Muscle of arm (tissue), 12 donors: ENCODE results near the gene MRPS14. TPM values are rescaled to one million over a fixed set of nuclear protein-coding genes. Genes with fewer than 3 reads are reported as not detected.
"Not testable (repeated sequence)": the region's sequence is repeated elsewhere in the genome, so short reads cannot be mapped to it uniquely, and the experiment has no call there.

Experiments
- DNase-seq: peaks from one replicate; pipeline ENCODE4 v3.0.0-alpha.2; 2013
- polyA plus RNA-seq, 12 donors: library from polyadenylated mRNA; unstranded; fragments of 120-200 nt; gene quantifications; one replicate each; pipeline ENCODE4 v1.2.1, GENCODE V29; 2013; ENCODE audit not compliant: insufficient read length in 12 of 12

Gene MRPS14
- polyA plus RNA-seq, 12 donors: 11.9 to 31.7 (median 27.5) TPM; not detected in 1

DNA sequence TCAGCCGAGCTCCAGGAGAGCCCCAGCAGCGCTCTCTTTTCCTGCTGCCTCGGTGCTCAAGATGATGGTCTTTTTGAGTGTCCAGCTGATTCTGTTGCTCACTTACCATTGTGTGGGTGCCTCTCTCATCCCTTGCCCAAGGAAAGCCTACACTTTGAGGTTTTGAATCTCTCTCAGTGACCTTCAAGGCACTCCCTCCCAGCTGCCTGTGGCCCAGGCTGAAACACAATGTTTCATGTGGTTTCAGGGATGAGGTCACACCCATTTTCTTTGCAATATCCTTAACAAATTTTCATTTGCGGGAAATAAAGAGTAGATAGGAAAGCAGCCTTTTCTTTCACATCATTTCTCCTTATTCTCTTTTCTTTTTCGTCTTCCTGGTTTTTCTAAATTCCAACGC, 12.6 kb upstream of the MRPS14 start:
- no peak for DNase-seq

DNA sequence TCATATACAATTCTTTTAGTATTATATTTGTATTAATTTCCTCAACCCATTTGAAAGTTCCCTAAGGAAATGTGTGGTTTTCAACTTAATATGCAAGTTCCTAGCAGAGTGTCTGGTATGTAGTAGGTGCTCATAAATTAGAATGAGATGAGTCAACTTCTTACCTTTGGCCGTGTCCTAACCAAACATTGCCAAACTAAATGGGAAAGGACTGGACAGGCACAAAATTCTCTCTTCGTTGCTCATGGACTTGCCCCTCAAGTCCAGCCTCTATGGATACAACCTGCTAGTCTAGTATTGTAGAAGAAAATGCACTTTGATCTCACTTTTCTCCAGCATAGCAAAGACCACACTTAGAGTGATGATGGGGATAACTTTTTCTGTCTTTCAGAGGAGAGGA, 11.6 kb upstream of the MRPS14 start:
- no peak for DNase-seq

DNA sequence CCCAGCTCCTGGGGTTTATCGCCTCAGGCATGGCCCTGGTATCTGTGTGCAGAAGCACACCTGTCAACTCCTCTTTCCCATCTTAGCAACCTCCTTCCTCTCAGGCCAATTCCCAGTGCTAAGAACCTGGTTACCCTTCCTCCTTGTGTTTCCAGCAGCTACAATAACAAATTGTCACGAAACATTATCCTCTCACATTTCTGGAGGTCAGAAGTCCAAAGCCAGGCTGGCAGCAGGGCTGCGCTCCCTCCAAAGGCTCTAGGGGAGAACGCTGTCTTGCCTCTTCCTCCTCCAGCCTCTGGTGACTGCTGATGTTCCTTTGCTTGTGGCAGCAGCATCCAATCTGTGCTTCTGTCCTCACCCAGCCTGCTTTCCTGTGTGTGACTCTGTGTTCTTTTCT, 10.7 kb upstream of the MRPS14 start:
- no peak for DNase-seq

DNA sequence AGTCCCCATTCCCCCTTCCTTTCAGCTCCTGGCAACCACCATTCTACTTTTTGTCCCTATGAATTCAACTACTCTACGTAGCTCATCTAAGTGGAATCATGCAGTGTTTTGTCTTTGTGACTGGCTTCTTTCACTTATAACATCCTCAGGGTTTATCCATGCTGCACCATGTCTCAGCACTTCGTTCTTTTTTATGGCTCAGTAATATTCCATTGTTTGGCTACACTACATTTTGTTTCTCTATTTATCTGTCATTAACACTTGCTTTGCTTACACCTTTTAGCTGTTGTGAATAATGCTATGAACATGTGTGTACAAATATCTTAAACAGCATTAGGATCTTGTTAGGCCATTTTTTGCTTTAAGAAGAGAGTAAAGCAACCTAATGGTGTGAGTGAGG, 1.5 kb upstream of the MRPS14 start:
- DNase-seq: no peak

DNA sequence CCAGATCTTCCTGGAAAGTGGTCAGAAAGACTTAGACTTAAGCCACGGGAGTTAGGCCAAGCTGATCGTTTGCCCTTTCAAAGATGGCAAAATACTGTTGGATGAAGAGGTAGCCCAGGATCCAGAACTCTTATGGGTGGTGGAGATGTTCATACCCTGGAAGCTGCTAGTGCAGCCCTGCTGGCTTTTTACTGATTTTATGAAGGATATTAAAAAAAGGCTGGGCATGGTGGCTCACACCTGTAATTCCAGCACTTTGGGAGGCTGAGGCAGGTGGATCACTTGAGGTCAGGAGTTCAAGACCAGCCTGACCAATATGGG, 657 bp upstream of the MRPS14 start:
- DNase-seq: not testable (repeated sequence)

DNA sequence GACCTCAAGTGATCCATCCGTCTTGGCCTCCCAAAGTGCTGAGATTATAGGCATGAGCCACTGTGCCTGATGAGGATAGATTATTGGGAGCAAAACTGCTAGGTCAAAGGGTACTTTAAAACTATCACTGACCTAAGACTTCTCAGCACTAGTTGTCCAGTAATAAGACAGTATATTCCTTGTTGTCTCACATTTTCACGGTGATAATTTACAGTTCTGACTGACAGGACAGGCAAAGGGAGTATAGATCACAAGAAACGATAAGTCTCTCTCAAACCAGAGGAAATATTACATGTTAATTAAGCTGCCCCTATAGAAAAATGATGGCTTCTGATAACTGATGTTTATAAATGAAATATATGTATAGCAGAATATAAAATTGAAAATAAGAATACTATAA, 3.7 kb downstream of the MRPS14 start:
- no peak for DNase-seq

DNA sequence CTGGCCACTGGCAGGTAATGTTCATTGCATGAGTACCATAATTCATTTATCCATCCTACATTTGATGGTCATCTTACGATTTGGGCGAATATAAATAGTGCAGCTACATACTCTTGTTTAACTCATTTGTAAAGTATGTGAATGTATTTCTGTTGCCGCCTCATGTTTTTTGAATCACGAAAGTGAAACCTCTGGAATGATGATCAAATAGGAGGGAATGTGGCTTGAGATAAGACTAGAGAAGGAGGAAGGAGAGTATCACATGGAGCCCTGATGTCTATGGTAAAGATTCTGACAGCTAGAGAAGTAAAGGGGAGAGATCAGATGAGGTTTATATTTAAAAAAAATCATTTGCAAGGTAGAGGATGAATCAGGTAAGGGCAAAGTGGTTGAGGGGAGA, 8.0 kb downstream of the MRPS14 start:
- DNase-seq: no peak

DNA sequence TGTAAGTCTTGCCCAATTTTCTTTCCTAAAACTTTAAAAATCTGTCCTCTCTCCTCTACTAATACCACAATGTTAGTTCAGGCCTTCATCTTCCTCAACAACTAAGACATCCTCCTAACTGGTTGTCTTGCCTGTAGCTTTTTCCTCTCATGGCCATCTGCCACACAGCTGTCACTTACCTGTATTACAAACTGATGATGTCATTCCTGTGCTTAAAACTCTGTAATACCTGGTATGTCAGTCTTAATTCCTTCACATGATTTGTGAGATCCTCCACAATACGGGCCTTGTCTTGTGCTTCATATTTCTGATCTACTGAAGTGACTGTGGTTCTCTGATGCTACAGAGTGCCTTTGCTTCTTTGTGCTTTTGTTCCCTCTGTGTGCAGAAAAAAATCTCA, 9.8 kb downstream of the MRPS14 start:
- no peak for DNase-seq

DNA sequence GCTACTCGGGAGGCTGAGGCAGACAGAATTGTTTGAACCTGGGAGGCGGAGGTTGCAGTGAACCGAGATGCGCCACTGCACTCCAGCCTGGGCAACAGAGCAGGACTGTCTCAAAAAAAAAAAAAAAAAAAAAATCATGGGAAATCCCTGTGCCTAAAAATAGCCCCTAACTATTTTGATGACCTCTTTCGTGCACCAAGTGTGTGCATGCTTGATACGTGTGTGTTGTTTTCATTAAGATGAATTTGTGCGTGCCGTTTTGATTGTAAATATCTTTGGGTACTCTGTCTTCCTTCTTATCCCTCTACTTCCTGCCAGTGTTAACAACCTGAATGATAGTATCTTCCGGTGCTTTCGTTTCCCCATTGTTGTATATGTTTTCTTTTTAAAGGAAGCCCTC, 13.7 kb downstream of the MRPS14 start:
- no peak for DNase-seq

DNA sequence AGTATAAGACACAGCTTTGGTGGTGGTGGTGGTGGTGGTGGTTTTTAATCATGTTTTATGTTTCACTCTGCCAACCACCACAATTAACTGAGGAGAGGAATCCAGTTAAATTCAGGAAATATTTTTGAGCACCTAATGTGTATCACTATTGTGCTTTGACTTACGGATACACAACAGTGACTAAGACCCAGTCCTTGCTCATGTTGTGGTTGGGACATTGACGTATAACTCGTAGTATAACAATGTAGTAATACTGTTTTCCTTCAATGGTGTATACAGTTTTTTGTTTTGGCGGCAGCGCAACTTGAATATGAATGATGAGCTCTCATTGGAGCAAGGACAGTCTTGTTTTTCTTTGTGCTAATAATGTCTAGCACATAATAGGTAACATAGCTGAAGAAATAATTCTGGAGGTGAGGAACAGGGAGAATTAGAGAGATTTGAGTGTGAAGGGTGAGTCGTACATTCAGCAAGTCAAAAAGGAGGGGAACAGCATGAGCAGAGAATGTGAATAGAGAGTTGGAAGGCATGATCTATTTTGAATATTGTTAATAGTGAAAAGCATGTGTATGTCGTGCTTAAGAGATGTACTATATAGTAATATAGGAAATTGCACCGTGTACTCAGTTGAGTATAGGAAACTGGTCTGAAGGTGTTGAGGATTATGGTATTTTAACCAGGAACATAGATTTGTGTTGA, 18.0 kb downstream of the MRPS14 start:
- no peak for DNase-seq

DNA sequence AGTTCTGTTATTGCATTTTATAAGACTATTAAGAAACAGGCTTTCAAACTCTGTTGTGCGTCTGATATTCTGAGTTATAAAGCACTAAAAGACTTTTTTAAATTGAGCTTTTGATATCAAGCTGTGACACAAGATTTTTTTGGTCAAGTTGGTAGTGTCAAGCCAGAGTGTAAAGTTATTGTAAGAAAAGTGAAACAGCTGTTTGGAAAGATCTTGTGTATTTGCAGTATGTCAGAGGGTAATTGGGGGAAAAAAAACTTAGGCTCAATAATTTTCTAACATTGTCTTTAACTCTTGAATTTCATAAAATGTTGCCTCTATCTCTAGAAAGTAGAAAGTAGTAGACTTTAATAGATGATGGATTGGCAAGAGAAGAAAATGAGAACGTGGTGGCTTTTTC, 19.7 kb downstream of the MRPS14 start:
- no peak for DNase-seq

DNA sequence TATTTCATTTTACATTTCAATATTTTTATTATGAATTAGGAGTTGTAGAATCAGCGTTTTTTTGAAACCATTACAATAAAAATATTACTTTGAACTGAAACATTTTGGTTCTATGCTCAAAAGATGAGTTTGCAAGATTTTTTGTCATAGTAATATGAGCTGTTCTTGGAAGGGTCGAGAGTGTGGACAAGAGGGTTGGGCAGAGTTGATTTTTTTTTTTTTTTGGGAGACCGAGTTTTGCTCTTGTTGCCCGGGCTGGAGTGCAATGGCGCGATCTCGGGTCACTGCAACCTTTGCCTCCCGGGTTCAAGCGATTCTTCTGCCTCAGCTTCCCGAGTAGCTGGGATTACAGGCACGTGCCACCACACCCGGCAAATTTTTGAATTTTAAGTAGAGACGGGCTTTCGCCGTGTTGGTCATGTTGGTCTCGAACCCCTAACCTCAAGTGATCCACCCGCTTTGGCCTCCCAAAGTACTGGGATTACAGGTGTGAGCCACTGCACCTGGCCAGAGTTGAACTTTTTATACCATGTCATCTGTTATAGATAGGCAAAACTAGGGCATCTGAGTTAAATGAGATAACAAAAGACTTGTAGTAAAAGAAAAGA, 20.2 kb downstream of the MRPS14 start:
- no peak for DNase-seq

DNA sequence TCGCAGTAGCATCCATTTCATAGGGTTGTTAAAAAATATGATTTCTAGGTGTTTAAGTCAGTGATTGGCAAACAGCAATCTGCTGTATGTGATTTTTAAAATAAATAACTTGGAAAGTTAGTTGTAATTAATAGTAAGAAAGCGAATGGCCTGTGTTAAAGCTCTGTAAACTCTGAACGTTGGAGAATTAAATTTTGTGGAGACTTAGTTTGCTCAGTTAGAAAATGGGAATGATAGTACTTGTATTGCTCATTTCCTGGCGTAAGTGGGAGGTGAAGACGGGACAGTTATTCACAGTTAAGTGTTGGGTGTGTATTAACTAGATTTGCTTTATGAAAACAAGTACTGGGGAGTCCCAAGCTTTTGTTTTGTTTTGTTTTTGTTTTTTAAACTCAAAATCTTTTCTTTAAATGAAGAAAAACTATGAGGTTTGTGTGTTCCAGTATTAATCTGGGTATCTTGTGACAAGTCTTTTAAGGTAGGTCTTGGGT, 22.5 kb downstream of the MRPS14 start:
- no peak for DNase-seq

DNA sequence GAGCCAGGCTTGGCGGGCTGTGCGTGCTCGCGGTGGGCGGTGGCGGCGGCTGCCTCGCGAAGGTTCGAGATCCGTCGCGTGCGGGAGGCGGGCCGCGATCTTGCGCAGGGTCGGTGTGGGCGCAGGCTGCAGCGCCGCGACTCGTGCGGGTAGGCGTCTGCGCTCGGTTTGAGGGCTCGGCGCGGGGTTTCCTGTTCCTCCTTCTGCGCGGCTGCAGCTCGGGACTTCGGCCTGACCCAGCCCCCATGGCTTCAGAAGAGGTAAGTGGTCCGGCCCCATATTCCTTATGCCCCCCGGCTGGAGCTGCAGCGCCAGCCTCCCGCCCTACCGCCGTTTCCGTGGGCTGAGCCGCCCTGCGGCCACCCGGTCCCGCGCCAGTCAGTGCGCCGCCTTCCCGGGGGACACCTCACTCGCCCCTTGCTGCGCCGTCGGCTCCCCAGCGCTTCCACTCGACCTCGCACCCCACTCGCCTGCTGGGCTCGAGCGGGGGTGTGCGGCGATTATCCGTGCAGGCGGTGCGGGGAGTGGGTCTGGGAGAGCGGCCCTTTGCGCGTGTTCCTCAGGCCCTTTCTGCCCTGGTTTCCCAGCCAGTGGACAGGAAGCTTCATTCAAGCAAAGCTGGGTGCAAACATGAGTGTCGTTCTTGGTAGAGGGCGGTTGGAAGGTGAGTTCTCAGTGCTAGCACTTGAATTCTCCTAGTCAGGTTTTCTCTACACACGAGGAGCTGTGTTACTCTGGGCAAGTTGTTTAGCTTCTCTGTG, 23.1 kb downstream of the MRPS14 start, which contains the start of gene CACYBP:
Gene CACYBP, plus strand, starts transcription at position 12 of the 761 bp plus-strand sequence. Its CDS starts 234 bp downstream, at position 246.
- no peak for DNase-seq

DNA sequence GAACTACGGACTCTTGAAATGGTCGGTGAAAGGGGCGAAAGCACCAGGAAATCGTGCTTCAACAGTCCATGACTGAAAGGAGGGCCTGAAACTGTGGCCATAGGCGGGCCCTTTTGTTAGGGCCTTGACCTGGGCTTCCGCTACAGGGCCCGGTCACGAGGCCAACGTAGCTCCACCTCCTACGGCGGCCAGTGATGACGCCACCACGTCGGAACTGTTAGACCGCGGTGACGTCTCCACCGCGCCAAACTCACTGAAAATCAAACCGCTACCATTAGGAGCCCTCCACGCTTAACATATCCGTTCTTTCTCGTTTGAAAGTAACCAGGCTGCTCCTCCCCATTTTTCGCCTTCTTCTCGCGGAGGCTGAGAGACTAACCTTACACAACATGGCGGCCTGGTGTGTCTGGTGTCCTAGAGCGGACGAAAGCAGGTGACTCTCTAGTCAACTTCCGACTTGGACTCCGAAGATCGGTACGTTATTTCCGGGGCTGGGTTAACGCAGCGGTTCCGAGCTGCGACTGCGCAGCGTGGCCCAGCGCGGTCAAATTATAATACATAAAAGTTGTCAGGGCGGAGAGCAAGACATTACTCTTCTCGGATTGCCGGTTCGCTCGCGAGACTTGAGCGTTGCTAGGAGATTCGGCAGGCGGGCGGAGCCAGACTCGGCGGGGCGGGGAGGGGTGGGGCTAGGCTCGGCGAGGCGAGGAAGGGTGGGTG, 23.8 kb downstream of the MRPS14 start:
- peak; percentile 100 for DNase-seq

DNA sequence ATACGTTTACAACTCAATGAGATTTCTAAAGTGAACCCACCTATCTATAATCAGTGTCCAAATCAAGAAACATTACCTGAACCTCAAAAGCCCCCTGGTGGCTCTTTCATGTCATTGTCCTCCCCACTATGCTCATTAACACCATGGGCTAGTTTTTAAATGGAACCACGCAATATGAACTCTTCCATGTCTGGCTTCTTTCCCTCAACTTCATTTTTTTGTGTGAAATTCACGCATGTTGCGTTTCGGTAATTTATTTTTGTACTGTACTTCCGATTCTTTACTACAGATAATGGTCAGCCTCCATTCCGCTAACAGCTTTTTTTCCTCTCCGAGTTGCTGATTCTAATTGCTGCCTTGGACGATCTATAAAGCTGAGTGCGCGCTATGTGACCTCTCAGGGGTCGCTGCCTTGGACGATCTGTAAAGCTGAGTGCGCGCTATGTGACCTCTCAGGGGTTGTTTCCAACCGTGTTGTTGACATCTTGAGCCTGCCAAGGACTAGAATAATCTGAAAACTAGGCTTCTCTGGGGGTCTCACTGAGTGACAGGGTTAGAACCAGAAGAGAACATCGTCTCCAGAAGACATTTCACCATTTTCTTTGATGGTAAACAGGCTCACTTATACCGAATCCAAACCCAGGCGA, 24.5 kb downstream of the MRPS14 start:
- peak; percentile 66 for DNase-seq

DNA sequence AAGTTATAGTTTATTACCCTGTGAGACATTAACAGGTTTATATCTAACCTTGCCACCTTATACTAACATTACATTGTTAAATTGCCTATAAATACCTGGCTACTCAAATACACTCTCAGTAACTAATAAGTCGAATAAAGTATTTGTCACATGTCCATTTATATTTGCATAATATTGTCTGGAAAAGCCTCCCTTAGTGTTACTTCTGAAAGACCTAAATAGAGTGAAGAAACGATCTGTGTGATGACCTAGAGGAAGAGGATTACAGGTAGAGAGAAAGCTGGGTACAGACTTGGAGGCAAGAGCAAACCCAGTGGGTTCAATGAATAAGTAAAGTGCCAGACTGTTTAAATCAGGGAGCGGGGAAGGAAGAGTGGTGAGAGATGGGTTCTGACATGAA, 26.2 kb downstream of the MRPS14 start:
- no peak for DNase-seq

DNA sequence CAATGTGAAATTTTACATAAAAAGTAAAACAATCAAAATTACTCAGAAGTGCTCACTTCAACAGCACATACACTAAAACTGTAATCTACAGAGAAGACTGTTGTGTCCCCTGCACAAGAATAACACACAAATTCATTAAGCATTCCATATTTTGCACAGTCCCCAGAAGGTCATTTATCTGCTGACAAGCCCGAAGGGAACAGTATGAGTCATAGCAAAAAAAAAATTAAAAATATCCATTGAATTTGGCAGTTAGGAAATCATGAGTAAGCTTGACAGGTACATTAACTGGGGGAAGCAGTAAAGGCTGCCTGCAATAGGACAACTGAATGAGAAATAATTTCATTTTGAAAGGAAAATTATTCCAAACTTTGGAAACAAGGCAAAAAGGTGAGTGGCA, 26.7 kb downstream of the MRPS14 start:
- no peak for DNase-seq

DNA sequence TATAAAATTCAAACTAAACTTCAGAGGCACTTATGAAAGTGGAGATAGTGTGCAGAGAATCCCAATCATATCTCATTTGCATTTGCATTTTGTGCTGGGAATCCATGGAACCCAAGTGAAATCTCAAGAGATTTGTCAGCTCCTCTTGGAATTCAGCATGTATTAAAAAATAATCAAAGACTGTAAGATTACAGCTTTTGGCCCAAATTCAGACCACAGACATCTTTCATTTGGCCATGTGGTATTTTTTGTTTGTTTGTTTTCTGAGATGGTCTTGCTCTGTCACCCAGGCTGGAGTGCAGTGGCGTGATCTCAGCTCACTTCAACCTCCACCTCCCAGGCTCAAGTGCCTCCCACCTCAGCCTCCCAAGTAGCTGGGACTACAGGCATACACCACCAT, 27.3 kb downstream of the MRPS14 start:
- DNase-seq: no peak

DNA sequence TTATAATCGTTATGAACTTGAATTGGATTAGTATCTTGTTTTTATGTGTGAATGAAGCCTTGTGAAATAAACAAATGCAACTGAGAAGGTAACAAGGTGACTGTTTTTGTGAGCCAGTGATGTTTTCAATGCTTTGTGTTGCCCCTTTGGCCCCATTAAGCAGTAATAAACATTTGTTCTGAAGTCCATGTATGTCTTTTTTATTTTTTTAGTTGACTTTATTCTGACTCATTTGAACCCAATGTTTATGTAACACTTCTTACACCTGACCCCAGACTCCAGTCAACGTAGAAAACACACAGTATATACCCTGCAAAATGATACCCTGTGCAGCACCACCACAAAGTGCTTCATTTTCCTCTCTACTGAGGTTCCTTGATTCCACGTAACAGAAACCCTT, 28.1 kb downstream of the MRPS14 start:
- no peak for DNase-seq

DNA sequence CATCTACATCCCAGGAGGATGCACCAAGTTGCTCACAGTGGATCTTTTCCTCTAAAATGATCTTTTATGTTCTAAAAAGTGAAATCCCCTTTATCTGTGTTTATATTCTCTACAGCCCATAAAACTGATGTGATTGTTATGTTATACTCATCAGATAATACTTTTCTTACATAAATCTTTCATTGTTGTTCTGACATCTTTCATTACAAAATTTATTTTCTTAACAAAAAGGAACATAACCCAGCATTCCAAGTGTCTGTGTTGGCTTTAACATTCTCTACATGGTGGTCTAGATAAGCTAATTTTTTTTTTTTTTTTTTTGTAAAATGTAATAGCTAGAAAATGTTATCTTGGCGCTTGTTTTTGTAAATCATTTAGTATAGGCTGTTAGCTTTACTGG, 31.8 kb downstream of the MRPS14 start:
- no peak for DNase-seq
